D721Med (cell line): ENCODE data around the gene PRSS3.
"Not testable (repeated sequence)": the region's sequence is repeated elsewhere in the genome, so short reads cannot be mapped to it uniquely, and the experiment has no call there.

ENCODE experiments used
- DNase-seq: peaks from one replicate; pipeline ENCODE4 v3.0.0; 2011; ENCODE audit warnings: low spot score; ENCODE audit not compliant: insufficient read length
- FAIRE-seq: peaks from 2 replicates; lab custom pipeline; 2011; peaks lifted over from hg19 to GRCh38; lab: Jason Lieb, UNC
- TF ChIP-seq, protein P1 (sequence below): IDR thresholded peaks from 2 replicates; pipeline ENCODE4 v1.5.1; 2012; ENCODE audit warnings: mild to moderate bottlenecking, control low read depth; ENCODE audit not compliant: insufficient read depth; ENCODE audit errors: missing control alignments

The PRSS3 gene

DNA sequence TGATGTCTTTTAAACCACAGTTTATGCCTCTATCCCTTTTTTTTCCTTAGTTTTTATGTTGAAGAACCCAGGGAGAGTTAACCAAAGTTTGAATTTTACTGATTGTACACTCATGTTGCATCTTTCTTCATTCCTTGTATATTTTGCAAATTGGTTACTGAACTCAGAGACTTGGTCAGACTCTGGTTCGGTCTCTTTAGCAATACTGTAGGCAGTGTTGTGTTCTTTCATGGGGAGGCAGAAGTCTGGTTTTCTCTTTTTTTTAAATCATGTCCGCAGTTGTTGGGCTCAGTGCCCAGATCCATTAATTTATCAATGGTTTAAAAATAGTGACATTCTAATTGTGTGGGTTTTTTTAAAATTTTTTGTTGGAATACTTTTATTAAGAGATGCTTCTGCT, 45.0 kb downstream of the PRSS3 start:
- DNase-seq: no peak
- TF ChIP-seq, protein P1, sequence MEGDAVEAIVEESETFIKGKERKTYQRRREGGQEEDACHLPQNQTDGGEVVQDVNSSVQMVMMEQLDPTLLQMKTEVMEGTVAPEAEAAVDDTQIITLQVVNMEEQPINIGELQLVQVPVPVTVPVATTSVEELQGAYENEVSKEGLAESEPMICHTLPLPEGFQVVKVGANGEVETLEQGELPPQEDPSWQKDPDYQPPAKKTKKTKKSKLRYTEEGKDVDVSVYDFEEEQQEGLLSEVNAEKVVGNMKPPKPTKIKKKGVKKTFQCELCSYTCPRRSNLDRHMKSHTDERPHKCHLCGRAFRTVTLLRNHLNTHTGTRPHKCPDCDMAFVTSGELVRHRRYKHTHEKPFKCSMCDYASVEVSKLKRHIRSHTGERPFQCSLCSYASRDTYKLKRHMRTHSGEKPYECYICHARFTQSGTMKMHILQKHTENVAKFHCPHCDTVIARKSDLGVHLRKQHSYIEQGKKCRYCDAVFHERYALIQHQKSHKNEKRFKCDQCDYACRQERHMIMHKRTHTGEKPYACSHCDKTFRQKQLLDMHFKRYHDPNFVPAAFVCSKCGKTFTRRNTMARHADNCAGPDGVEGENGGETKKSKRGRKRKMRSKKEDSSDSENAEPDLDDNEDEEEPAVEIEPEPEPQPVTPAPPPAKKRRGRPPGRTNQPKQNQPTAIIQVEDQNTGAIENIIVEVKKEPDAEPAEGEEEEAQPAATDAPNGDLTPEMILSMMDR: no peak
- no peak for FAIRE-seq

DNA sequence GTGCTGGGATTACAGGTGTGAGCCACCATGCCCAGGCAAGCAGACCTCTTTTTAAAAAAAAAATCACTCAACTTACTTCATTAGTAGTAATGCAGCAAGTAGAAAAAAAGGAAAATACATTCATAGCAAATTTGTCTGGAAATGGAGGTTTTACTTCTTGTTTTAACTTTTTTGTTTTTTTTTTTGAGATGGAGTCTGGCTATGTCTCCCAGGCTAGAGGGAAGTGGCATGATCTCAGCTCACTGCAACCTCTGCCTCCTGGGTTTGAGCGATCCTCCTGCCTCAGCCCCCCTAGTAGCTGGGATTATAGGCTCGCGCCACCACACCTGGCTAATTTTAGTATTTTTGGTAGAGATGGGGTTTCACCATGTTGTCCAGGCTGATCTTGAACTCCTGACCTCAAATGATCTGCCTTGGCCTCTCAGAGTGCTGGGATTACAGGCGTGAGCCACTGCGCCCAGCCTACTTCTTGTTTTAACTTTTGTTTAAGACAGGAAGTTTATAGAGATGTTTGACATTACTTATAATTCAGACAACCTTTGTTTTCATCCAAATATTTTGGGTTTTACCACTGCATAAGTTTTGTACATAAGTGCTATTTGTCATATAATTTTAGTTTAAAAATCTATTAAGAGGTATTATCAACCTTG, 48.1 kb downstream of the PRSS3 start:
- TF ChIP-seq, protein P1: no peak
- FAIRE-seq: no peak
- DNase-seq: no peak

DNA sequence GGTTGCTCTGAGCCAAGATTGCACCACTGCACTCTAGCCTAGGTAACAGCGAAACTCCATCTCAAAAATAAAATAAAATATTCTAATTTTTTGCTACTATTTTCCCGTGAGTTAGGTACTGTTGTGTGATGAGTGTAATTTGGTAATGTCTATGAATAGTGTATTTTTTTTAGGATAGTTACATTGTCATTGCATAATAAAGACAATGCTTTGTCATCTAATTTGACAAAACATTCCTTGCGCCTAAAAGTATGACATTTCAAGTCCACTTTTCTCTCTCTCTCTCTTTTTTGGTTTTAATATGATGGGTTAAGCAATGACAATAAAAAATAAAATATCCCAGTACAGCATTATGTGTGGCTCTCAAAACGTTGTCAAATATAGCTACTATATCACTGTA, 50.9 kb downstream of the PRSS3 start:
- TF ChIP-seq, protein P1: no peak
- FAIRE-seq (no peak), DNase-seq (no peak)

DNA sequence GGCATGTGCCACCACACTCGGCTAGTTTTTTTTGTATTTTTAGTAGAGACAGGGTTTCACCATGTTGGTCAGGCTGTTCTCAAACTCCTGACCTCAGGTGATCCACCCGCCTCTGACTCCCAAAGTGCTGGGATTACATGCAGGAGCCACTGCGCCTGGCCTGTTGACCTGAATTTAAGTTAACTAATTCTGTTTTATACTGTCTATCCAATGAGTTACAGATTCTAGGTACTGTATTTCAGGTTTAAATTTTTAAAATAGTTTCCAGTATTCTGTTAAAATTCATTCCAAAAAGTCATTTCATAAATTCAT, 52.5 kb downstream of the PRSS3 start:
- FAIRE-seq, DNase-seq: not testable (repeated sequence)
